Mesothelial cell of epicardium (in vitro differentiated cells): ENCODE results near the gene ST6GALNAC2. TPM values are rescaled to one million over a fixed set of nuclear protein-coding genes. Genes with fewer than 3 reads are reported as not detected.

Experiments used
- DNase-seq, 2 experiments: peaks; one replicate each; pipeline ENCODE4 v3.0.0; 2021; ENCODE audit warnings: low spot score in 2 of 2; ENCODE audit not compliant: unreplicated experiment in 2 of 2
- H3K27ac Mint-ChIP-seq: 2 replicates; pipeline ENCODE4 v1.8.0; 2021; ENCODE audit warnings: mixed read lengths
- H3K27me3 Mint-ChIP-seq: 2 replicates; pipeline ENCODE4 v1.8.0; 2021; ENCODE audit warnings: low read depth, mixed read lengths
- H3K36me3 Mint-ChIP-seq: 2 replicates; pipeline ENCODE4 v1.8.0; 2021; ENCODE audit warnings: mixed read lengths
- H3K4me1 Mint-ChIP-seq: 2 replicates; pipeline ENCODE4 v1.8.0; 2021; ENCODE audit warnings: mixed read lengths
- H3K4me3 Mint-ChIP-seq: 2 replicates; pipeline ENCODE4 v1.8.0; 2021; ENCODE audit warnings: mild to moderate bottlenecking, moderate library complexity, mixed read lengths
- H3K9me3 Mint-ChIP-seq: 2 replicates; pipeline ENCODE4 v1.8.0; 2021; ENCODE audit warnings: mixed read lengths
- CTCF ChIP-seq: fragments of 200-600 bp; sonication (generic); IDR thresholded peaks from one replicate; pipeline ENCODE4 v1.5.0; 2021; ENCODE audit warnings: antibody characterized with exemption; ENCODE audit not compliant: unreplicated experiment
- total RNA-seq: library from RNA; stranded (reverse); gene quantifications from 3 replicates; pipeline ENCODE4 v1.2.1, GENCODE V29; 2021

The ST6GALNAC2 gene
- total RNA-seq, 1 donor from 2014 or later: 1.3 TPM

DNA sequence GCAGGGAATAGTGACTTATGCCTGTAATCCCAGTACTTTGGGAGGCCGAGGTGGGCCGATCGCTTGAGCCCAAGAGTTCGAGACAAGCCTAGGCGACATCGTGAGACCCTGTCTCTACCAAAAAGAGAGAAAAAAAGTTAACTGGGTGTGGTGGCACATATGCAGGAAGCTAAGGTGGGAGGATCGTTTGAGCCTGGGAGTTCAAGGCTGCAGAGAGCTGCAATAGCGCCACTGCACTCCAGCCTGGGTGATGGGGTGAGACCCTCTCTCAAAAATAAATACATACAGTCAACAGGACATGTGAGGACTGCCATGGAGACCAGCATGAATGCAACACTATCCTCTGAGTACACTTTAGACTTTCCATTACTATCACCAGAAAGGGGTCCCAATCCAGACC is 15.4 kb upstream of the ST6GALNAC2 start:
- Mint-ChIP-seq H3K4me3 (no peak overlapping the region), H3K27ac (no peak overlapping the region)

GRCh38 chr17:76599694-76600460 is 14.2 kb upstream of the ST6GALNAC2 start:
- Mint-ChIP-seq H3K9me3 (peaks cover 11% of the 10 kb centered on the region), H3K36me3 (no peaks in the 10 kb centered on the region), H3K4me3 (no peak overlapping the region), H3K27ac (no peak overlapping the region), H3K27me3 (no peaks in the 10 kb centered on the region), H3K4me1 (peaks cover 12% of the 10 kb centered on the region)
- TF ChIP-seq CTCF: no peak
- no peak for DNase-seq

More for the DNA sequence above, 15.4 kb upstream of the ST6GALNAC2 start:
- Mint-ChIP-seq H3K36me3 (no peaks in the 10 kb centered on the region), H3K9me3 (peaks cover 11% of the 10 kb centered on the region), H3K4me1 (peaks cover 12% of the 10 kb centered on the region), H3K27me3 (no peaks in the 10 kb centered on the region)
- DNase-seq: no peak
- no peak for TF ChIP-seq CTCF

DNA sequence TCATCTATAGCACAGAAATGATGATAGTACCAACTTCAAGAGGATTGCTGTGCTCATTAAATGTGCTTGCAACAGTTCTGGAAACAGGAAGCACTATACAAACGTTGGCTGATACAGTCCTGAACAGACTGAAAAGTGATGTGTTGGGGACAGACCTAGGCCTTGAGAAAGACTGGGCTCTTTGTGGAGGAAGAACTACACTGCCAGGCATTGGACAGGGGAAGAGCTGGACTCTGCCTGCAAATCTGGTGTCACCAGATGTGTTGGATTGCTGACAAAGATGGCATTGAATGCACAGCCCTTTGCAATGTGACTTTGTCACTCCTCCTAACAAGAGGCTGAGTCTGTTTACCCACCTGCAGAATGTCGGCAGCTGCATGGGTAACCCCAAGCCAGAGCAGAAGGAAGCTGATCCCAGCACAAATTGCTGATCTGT is 12.4 kb upstream of the ST6GALNAC2 start:
- no peak overlapping the region for H3K4me3 Mint-ChIP-seq
- H3K27me3 Mint-ChIP-seq: no peaks in the 10 kb centered on the region
- no peak for DNase-seq
- TF ChIP-seq CTCF: no peak
- peaks cover 9% of the 10 kb centered on the region for H3K9me3 Mint-ChIP-seq
- peaks cover 15% of the 10 kb centered on the region for H3K4me1 Mint-ChIP-seq
- H3K27ac Mint-ChIP-seq: no peak overlapping the region
- H3K36me3 Mint-ChIP-seq: no peaks in the 10 kb centered on the region

- DNase-seq: no peak
- no peak for TF ChIP-seq CTCF
- H3K27me3 Mint-ChIP-seq: no peaks in the 10 kb centered on the region
These were observed 11.7 kb upstream of the ST6GALNAC2 start for GRCh38 chr17:76597156-76598003.

GRCh38 chr17:76594690-76595089 is 9.0 kb upstream of the ST6GALNAC2 start:
- H3K27ac Mint-ChIP-seq: no peak overlapping the region
- peaks cover 1% of the 10 kb centered on the region for H3K27me3 Mint-ChIP-seq
- H3K9me3 Mint-ChIP-seq: no peaks in the 10 kb centered on the region
- no peak for DNase-seq
- TF ChIP-seq CTCF: no peak
- no peaks in the 10 kb centered on the region for H3K36me3 Mint-ChIP-seq
- H3K4me1 Mint-ChIP-seq: peaks cover 3% of the 10 kb centered on the region
- no peak overlapping the region for H3K4me3 Mint-ChIP-seq

More at GRCh38 chr17:76597156-76598003, 11.7 kb upstream of the ST6GALNAC2 start:
- Mint-ChIP-seq H3K36me3 (no peaks in the 10 kb centered on the region), H3K4me1 (peaks cover 15% of the 10 kb centered on the region), H3K4me3 (no peak overlapping the region), H3K9me3 (peaks cover 4% of the 10 kb centered on the region), H3K27ac (peak overlapping the region; percentile 3)
